ENCODE data around the gene CFAP44. TPM values are rescaled to one million over a fixed set of nuclear protein-coding genes. Genes with fewer than 3 reads are reported as not detected.

CFAP44 gene
- total RNA-seq, 1 donor, result 5.8 TPM

- no peaks in the 10 kb centered on the region for H3K36me3 ChIP-seq (ENCODE audit: insufficient read depth, low read length)
- no peak for DNase-seq (ENCODE audit: insufficient read length, low spot score, missing footprints)
- no peak overlapping the region for H2AFZ ChIP-seq (ENCODE audit: low read length)
- H3K27me3 ChIP-seq (ENCODE audit: insufficient read depth, low read length), result no peaks in the 10 kb centered on the region
- no peaks in the 10 kb centered on the region for H3K79me2 ChIP-seq (ENCODE audit: insufficient read depth, low read length)
- TF ChIP-seq CTCF (IDR thresholded peaks at IDR 0.05; ENCODE audit: extremely low read depth, low read depth, low read length), result no peak
- H3K4me2 ChIP-seq (ENCODE audit: insufficient read depth, low read length), result no peak overlapping the region
- peaks cover 4% of the 10 kb centered on the region for H3K4me1 ChIP-seq (ENCODE audit: insufficient read depth, low read length)
- H3K9me3 ChIP-seq (ENCODE audit: low read depth, low read length), result no peaks in the 10 kb centered on the region
- no peak overlapping the region for H3K4me3 ChIP-seq (ENCODE audit: insufficient read depth, low read length)
- H3K27ac ChIP-seq (ENCODE audit: low read depth, low read length), result no peak overlapping the region
- no peaks in the 10 kb centered on the region for H4K20me1 ChIP-seq (ENCODE audit: insufficient read depth, low read length)
These were observed 3.9 kb downstream of the CFAP44 start for GRCh38 chr3:113437411-113437810.

DNA sequence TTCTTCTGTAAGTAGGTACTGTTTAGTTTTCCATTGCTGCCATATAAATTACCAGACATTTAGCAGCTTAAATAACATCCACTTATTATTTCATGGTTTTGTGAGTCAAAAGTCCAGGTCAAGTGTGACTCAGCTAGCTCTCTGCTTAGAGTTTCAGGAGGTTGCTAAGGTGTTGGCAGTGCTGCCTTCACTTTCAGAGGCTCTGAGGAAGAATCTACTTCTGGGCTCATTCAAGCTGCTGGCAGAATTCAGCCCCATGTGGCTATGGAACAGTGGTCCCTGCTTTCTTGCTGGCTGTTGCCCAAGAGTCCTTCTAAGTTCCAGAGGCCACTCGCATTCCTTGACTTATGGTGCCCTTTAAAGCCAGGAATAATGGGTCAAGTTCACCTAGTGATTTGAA, 4.5 kb downstream of the CFAP44 start:
- DNase-seq (ENCODE audit: insufficient read length, low spot score, missing footprints), result peak; percentile 72
- Histone ChIP-seq H3K79me2 (ENCODE audit: insufficient read depth, low read length) (no peaks in the 10 kb centered on the region), H3K36me3 (ENCODE audit: insufficient read depth, low read length) (no peaks in the 10 kb centered on the region), H3K27me3 (ENCODE audit: insufficient read depth, low read length) (no peaks in the 10 kb centered on the region), H2AFZ (ENCODE audit: low read length) (no peak overlapping the region), H3K4me2 (ENCODE audit: insufficient read depth, low read length) (no peak overlapping the region), H3K4me1 (ENCODE audit: insufficient read depth, low read length) (peaks cover 4% of the 10 kb centered on the region), H3K9me3 (ENCODE audit: low read depth, low read length) (no peaks in the 10 kb centered on the region), H3K4me3 (ENCODE audit: insufficient read depth, low read length) (no peak overlapping the region), H4K20me1 (ENCODE audit: insufficient read depth, low read length) (no peaks in the 10 kb centered on the region), H3K27ac (ENCODE audit: low read depth, low read length) (no peak overlapping the region)
- TF ChIP-seq CTCF (IDR thresholded peaks at IDR 0.05; ENCODE audit: extremely low read depth, low read depth, low read length), result no peak

- Histone ChIP-seq H2AFZ (ENCODE audit: low read length) (no peak overlapping the region), H3K4me2 (ENCODE audit: insufficient read depth, low read length) (no peak overlapping the region), H3K36me3 (ENCODE audit: insufficient read depth, low read length) (no peaks in the 10 kb centered on the region), H3K27me3 (ENCODE audit: insufficient read depth, low read length) (no peaks in the 10 kb centered on the region), H4K20me1 (ENCODE audit: insufficient read depth, low read length) (no peaks in the 10 kb centered on the region), H3K27ac (ENCODE audit: low read depth, low read length) (no peak overlapping the region), H3K4me1 (ENCODE audit: insufficient read depth, low read length) (peaks cover 2% of the 10 kb centered on the region), H3K9me3 (ENCODE audit: low read depth, low read length) (no peaks in the 10 kb centered on the region), H3K4me3 (ENCODE audit: insufficient read depth, low read length) (no peak overlapping the region), H3K79me2 (ENCODE audit: insufficient read depth, low read length) (no peaks in the 10 kb centered on the region)
- no peak for DNase-seq (ENCODE audit: insufficient read length, low spot score, missing footprints)
- TF ChIP-seq CTCF (IDR thresholded peaks at IDR 0.05; ENCODE audit: extremely low read depth, low read depth, low read length), result no peak
These were observed 9.5 kb downstream of the CFAP44 start for GRCh38 chr3:113431811-113432210.

GRCh38 chr3:113428581-113428980, 12.7 kb downstream of the CFAP44 start:
- no peak overlapping the region for H2AFZ ChIP-seq (ENCODE audit: low read length)
- H3K4me3 ChIP-seq (ENCODE audit: insufficient read depth, low read length), result no peak overlapping the region
- no peak for TF ChIP-seq CTCF (IDR thresholded peaks at IDR 0.05; ENCODE audit: extremely low read depth, low read depth, low read length)
- H3K27me3 ChIP-seq (ENCODE audit: insufficient read depth, low read length), result no peaks in the 10 kb centered on the region
- no peaks in the 10 kb centered on the region for H3K9me3 ChIP-seq (ENCODE audit: low read depth, low read length)
- H3K4me1 ChIP-seq (ENCODE audit: insufficient read depth, low read length), result no peaks in the 10 kb centered on the region
- no peaks in the 10 kb centered on the region for H4K20me1 ChIP-seq (ENCODE audit: insufficient read depth, low read length)
- DNase-seq (ENCODE audit: insufficient read length, low spot score, missing footprints), result no peak
- peaks cover 16% of the 10 kb centered on the region for H3K36me3 ChIP-seq (ENCODE audit: insufficient read depth, low read length)
- no peak overlapping the region for H3K4me2 ChIP-seq (ENCODE audit: insufficient read depth, low read length)
- no peak overlapping the region for H3K27ac ChIP-seq (ENCODE audit: low read depth, low read length)
- no peaks in the 10 kb centered on the region for H3K79me2 ChIP-seq (ENCODE audit: insufficient read depth, low read length)
